HUDEP-2 (cell line): Measurements from ENCODE around the gene SYT7.

Experiments used
- DNase-seq, 76 experiments: peaks; one replicate each; lab custom pipeline; 2025; ENCODE audit not compliant: unreplicated experiment in 76 of 76; lab: John Stamatoyannopoulos, UW

The SYT7 gene

GRCh38 chr11:61555978-61556377 lies 24.9 kb downstream of the SYT7 start:
- no peak for DNase-seq

- no peak for DNase-seq
These were observed 25.6 kb downstream of the SYT7 start for GRCh38 chr11:61555051-61555969.

- DNase-seq: no peak
These were observed 26.5 kb downstream of the SYT7 start for GRCh38 chr11:61554172-61554988.

- DNase-seq: no peak
These were observed 27.3 kb downstream of the SYT7 start for GRCh38 chr11:61553373-61554171.

GRCh38 chr11:61552108-61552635 lies 28.7 kb downstream of the SYT7 start:
- no peak for DNase-seq

GRCh38 chr11:61551634-61552033 lies 29.2 kb downstream of the SYT7 start:
- no peak for DNase-seq

- no peak for DNase-seq
These were observed 30.1 kb downstream of the SYT7 start for GRCh38 chr11:61550665-61551227.

GRCh38 chr11:61549662-61550568 lies 31.0 kb downstream of the SYT7 start:
- no peak for DNase-seq

- no peak for DNase-seq
These were observed 31.7 kb downstream of the SYT7 start for GRCh38 chr11:61549177-61549576.

GRCh38 chr11:61547246-61547645 lies 33.6 kb downstream of the SYT7 start:
- DNase-seq: no peak

- no peak for DNase-seq
These were observed 34.2 kb downstream of the SYT7 start for GRCh38 chr11:61546663-61547062.

- no peak for DNase-seq
These were observed 35.0 kb downstream of the SYT7 start for GRCh38 chr11:61545921-61546320.

- DNase-seq: peak in 6 of 76 experiments; percentile 2 to 33 (median 12)
These were observed 35.5 kb downstream of the SYT7 start for GRCh38 chr11:61545341-61545740.

GRCh38 chr11:61544466-61544865 lies 36.4 kb downstream of the SYT7 start:
- DNase-seq: no peak

GRCh38 chr11:61543606-61544306 lies 37.1 kb downstream of the SYT7 start:
- no peak for DNase-seq

GRCh38 chr11:61542705-61543104 lies 38.2 kb downstream of the SYT7 start:
- no peak for DNase-seq

- DNase-seq: no peak
These were observed 38.8 kb downstream of the SYT7 start for GRCh38 chr11:61542024-61542461.

GRCh38 chr11:61541598-61541997 lies 39.3 kb downstream of the SYT7 start:
- DNase-seq: no peak

GRCh38 chr11:61540528-61540927 lies 40.3 kb downstream of the SYT7 start:
- no peak for DNase-seq
